GM12865 (cell line): ENCODE data around the gene PLA2R1.

Experiments used
- DNase-seq: peaks from one replicate; pipeline ENCODE4 v3.0.0; 2010; ENCODE audit warnings: low read depth
- H3K4me3 ChIP-seq: 2 replicates; pipeline ENCODE4 v1.5.1; 2011; ENCODE audit warnings: mild to moderate bottlenecking, low read depth, low read length, control low read depth
- CTCF ChIP-seq: IDR thresholded peaks from 2 replicates; pipeline ENCODE4 v1.5.1; 2011; ENCODE audit warnings: low read length, control low read depth, low read depth, inconsistent platforms; ENCODE audit not compliant: insufficient read depth; ENCODE audit errors: missing control alignments

Gene PLA2R1

GRCh38 chr2:159890551-159891266 is 171.7 kb downstream of the PLA2R1 start:
- no peak overlapping the region for H3K4me3 ChIP-seq
- peak; percentile 81 for DNase-seq
- no peak for TF ChIP-seq CTCF

DNA sequence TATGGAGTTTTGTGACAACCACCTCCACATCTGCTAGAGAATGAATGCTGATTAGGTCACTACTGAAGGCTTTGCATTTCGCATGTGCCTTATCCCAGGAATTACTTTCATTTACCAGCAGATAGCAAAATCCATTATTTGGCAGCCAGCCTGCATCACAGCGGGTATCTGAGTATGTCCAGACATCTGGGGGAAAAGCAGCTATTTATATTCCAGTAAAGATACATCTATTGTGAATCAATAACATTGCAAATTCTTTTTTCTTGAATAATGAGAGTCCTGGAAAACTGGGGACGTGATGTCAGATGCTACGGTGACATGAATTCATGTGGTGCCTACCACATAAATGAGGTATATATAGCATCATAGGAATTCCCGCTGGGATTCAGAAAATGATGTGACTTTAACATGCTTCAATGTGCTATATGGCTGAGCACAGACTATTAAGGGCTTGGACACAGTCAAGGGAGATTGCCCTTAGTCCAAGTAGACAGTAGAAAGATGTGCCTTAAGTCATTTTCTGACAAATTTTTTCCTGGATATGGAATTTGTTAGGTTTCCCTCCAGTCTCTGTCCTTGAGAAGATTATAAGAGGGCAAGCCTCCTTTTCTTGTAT is 180.2 kb downstream of the PLA2R1 start:
- no peak overlapping the region for H3K4me3 ChIP-seq
- no peak for TF ChIP-seq CTCF
- no peak for DNase-seq
